ENCODE results near the gene AGAP2.

GRCh38 chr12:57724003-57724935 is 14.3 kb downstream of the AGAP2 start:
- TF ChIP-seq CTCF (IDR thresholded peaks at IDR 0.05) (no peak), POLR2A (IDR thresholded peaks at IDR 0.05) (no peak)
